ENCODE measurements around the gene CACNA1S. TPM values are rescaled to one million over a fixed set of nuclear protein-coding genes. Genes with fewer than 3 reads are reported as not detected.

CACNA1S gene
- total and polyA plus RNA-seq, 2 donors: 0.05 to 0.09 TPM

Other genes starting within 250 kb of the CACNA1S start
- gene GPR25, start 239.4 kb downstream of the CACNA1S start, total RNA-seq: 0.05 TPM
- gene GPR25, start 239.4 kb downstream of the CACNA1S start, polyA plus RNA-seq: 0.07 TPM
- gene INAVA, start 217.5 kb downstream of the CACNA1S start, total RNA-seq: 2.7 TPM
- gene INAVA, start 217.5 kb downstream of the CACNA1S start, polyA plus RNA-seq: 6.4 TPM
- gene KIF21B, start 88.7 kb downstream of the CACNA1S start, total RNA-seq: 8.2 TPM
- 7.3 TPM for gene KIF21B, start 88.7 kb downstream of the CACNA1S start, polyA plus RNA-seq
- not detected for gene ASCL5, start 14.8 kb upstream of the CACNA1S start, total RNA-seq
- gene ASCL5, start 14.8 kb upstream of the CACNA1S start, polyA plus RNA-seq: 0.14 TPM
- 31.5 TPM for gene TMEM9, start 42.0 kb upstream of the CACNA1S start, total RNA-seq
- gene TMEM9, start 42.0 kb upstream of the CACNA1S start, polyA plus RNA-seq: 57.5 TPM
- 0.80 TPM for gene IGFN1, start 78.4 kb upstream of the CACNA1S start, total RNA-seq
- 0.39 TPM for gene IGFN1, start 78.4 kb upstream of the CACNA1S start, polyA plus RNA-seq
- 14.1 TPM for gene PKP1, start 171.1 kb upstream of the CACNA1S start, total RNA-seq
- 20.0 TPM for gene PKP1, start 171.1 kb upstream of the CACNA1S start, polyA plus RNA-seq